ENCODE results near the gene RRAS2.

DNA sequence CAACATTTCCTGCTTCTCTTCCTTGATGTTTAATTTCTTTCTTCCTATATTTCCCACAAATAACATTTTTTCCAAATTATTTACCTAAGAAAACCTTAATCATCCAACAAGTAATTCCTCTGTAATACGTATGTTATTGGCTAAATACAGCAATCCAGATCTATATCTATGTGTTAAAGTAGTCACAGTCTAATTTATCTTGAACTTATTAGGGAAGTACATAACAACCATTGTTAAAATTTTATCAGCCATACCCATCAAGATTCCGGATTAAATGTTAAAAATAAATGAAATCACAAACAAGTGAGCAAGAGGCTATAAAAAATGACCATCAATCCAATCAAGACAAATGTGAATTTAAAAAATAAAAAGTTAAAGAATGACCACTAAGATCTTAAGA, 36.5 kb downstream of the RRAS2 start:
- TF ChIP-seq, protein P1, sequence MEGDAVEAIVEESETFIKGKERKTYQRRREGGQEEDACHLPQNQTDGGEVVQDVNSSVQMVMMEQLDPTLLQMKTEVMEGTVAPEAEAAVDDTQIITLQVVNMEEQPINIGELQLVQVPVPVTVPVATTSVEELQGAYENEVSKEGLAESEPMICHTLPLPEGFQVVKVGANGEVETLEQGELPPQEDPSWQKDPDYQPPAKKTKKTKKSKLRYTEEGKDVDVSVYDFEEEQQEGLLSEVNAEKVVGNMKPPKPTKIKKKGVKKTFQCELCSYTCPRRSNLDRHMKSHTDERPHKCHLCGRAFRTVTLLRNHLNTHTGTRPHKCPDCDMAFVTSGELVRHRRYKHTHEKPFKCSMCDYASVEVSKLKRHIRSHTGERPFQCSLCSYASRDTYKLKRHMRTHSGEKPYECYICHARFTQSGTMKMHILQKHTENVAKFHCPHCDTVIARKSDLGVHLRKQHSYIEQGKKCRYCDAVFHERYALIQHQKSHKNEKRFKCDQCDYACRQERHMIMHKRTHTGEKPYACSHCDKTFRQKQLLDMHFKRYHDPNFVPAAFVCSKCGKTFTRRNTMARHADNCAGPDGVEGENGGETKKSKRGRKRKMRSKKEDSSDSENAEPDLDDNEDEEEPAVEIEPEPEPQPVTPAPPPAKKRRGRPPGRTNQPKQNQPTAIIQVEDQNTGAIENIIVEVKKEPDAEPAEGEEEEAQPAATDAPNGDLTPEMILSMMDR (conservative IDR thresholded peaks at IDR 0.05 in 1 of 2, IDR thresholded peaks at IDR 0.05 in 1 of 2; ENCODE audit: extremely low read depth in 1 of 2, insufficient read depth in 1 of 2, low read depth in 1 of 2, low read length in 2 of 2) = no peak
- no peak for TF ChIP-seq EZH2 (IDR thresholded peaks at IDR 0.05; ENCODE audit: borderline replicate concordance, low read length)
